ENCODE results near the gene OR13J1. TPM values are rescaled to one million over a fixed set of nuclear protein-coding genes. Genes with fewer than 3 reads are reported as not detected.
A peak's percentile ranks its signal among the peaks of the same experiment; 100 is the strongest.

Gene OR13J1
- total RNA-seq, 3 donors from 2014 or later, result not detected

- H3K27ac ChIP-seq, result peak overlapping the region; percentile 95 to 100
- no peaks in the 10 kb centered on the region for H3K9me3 ChIP-seq
- peaks cover 34 to 52% of the 10 kb centered on the region in 2 donors for H3K4me1 ChIP-seq
- H3K36me3 ChIP-seq, result no peaks in the 10 kb centered on the region
- no peaks in the 10 kb centered on the region for H3K27me3 ChIP-seq
- TF ChIP-seq CTCF (IDR thresholded peaks at IDR 0.05) (peak in 2 of 3 donors; percentile 36 to 60), POLR2A (IDR thresholded peaks at IDR 0.05) (no peak), POLR2AphosphoS5 (IDR thresholded peaks at IDR 0.05) (no peak)
- intact Hi-C loops (cut with DNase I; ENCODE audit: low total_unique reads), result loop anchor here (5.0 kb wide), 1 partner anchor 1788 kb away; no protein-coding TSS in a partner anchor
- no peak for DNase-seq (ENCODE audit: low spot score in 2 of 2)
- H3K4me3 ChIP-seq, result peak overlapping the region; percentile 6 to 54 (median 17)
Observed at GRCh38 chr9:35910613-35911359, 40.6 kb upstream of the OR13J1 start.

GRCh38 chr9:35909687-35910612 is 39.7 kb upstream of the OR13J1 start:
- intact Hi-C loops (cut with DNase I; ENCODE audit: low total_unique reads), result loop anchor here (5.0 kb wide), 1 partner anchor 1788 kb away; no protein-coding TSS in a partner anchor

GRCh38 chr9:35909274-35909673 is 39.1 kb upstream of the OR13J1 start, which contains the start of gene SPAAR:
Gene SPAAR, plus strand, starts transcription at chr9:35909490. Its CDS starts 974 bp downstream, at chr9:35910464.
- intact Hi-C loops (cut with DNase I; ENCODE audit: low total_unique reads), result no loop called here

More at GRCh38 chr9:35909687-35910612, 39.7 kb upstream of the OR13J1 start:
- TF ChIP-seq POLR2A (IDR thresholded peaks at IDR 0.05) (no peak), CTCF (IDR thresholded peaks at IDR 0.05) (no peak), POLR2AphosphoS5 (IDR thresholded peaks at IDR 0.05) (no peak)
- H3K27ac ChIP-seq, result peak overlapping the region; percentile 95 to 100
- H3K27me3 ChIP-seq, result no peaks in the 10 kb centered on the region
- H3K9me3 ChIP-seq, result no peaks in the 10 kb centered on the region
- H3K4me3 ChIP-seq, result peak overlapping the region; percentile 6 to 54 (median 17)
- peaks cover 43 to 56% of the 10 kb centered on the region in 2 donors for H3K4me1 ChIP-seq
- no peaks in the 10 kb centered on the region for H3K36me3 ChIP-seq
- no peak for DNase-seq (ENCODE audit: low spot score in 2 of 2)

GRCh38 chr9:35908504-35909125 is 38.4 kb upstream of the OR13J1 start:
- intact Hi-C loops (cut with DNase I; ENCODE audit: low total_unique reads), result no loop called here
- Histone ChIP-seq H3K36me3 (no peaks in the 10 kb centered on the region), H3K27me3 (no peaks in the 10 kb centered on the region), H3K27ac (peak overlapping the region; percentile 95 to 100), H3K4me3 (peak overlapping the region in 2 of 3 donors; percentile 43 to 62), H3K9me3 (no peaks in the 10 kb centered on the region), H3K4me1 (peaks cover 47 to 62% of the 10 kb centered on the region in 2 donors)
- no peak for DNase-seq (ENCODE audit: low spot score in 2 of 2)
- no peak for TF ChIP-seq POLR2AphosphoS5 (IDR thresholded peaks at IDR 0.05)

More at GRCh38 chr9:35909274-35909673, 39.1 kb upstream of the OR13J1 start, which contains the start of gene SPAAR:
- TF ChIP-seq POLR2A (IDR thresholded peaks at IDR 0.05) (no peak), CTCF (IDR thresholded peaks at IDR 0.05) (no peak), POLR2AphosphoS5 (IDR thresholded peaks at IDR 0.05) (no peak)
- Histone ChIP-seq H3K4me3 (peak within 1 kb of the TSS; percentile 6 to 62 (median 43)), H3K36me3 (no peaks in the 10 kb centered on the region), H3K4me1 (peaks cover 47 to 60% of the 10 kb centered on the region in 2 donors), H3K27ac (peak within 1 kb of the TSS; percentile 95 to 100), H3K9me3 (no peaks in the 10 kb centered on the region), H3K27me3 (no peaks in the 10 kb centered on the region)
- DNase-seq (ENCODE audit: low spot score in 2 of 2), result no peak

Measured in breast epithelium (tissue), 4 donors.